Urinary bladder (tissue), 4 donors: ENCODE results near the gene CNTN5. TPM values are rescaled to one million over a fixed set of nuclear protein-coding genes. Genes with fewer than 3 reads are reported as not detected.

Source experiments
- DNase-seq: peaks from one replicate; pipeline ENCODE4 v3.0.0-alpha.2; 2015; ENCODE audit errors: extremely low spot score
- H3K27ac ChIP-seq: one replicate; pipeline ENCODE4 v1.5.1; 2013; ENCODE audit warnings: low read depth, mild to moderate bottlenecking, moderate library complexity
- H3K36me3 ChIP-seq: one replicate; pipeline ENCODE4 v1.6.1; 2013; ENCODE audit warnings: mild to moderate bottlenecking, moderate library complexity; ENCODE audit not compliant: insufficient read depth
- H3K4me1 ChIP-seq: one replicate; pipeline ENCODE4 v1.6.1; 2013; ENCODE audit warnings: mild to moderate bottlenecking, moderate library complexity; ENCODE audit not compliant: insufficient read depth
- H3K4me3 ChIP-seq: one replicate; pipeline ENCODE4 v1.5.1; 2013; ENCODE audit warnings: low read depth, low read length
- WGBS: extraction: QIAGEN DNeasy Blood & Tissue Kit; methylation state at CpG from one replicate; pipeline ENCODE4 v1.1.7; 2013; 5-methylcytosine and 5-hydroxymethylcytosine counted together
- polyA plus RNA-seq: library from polyadenylated mRNA; stranded (reverse); fragments of 200-250 nt; gene quantifications from one replicate; pipeline ENCODE4 v1.2.3, GENCODE V29; 2013
- total RNA-seq: library from RNA; depleted of rRNA; stranded (reverse); fragments of >200 nt; gene quantifications from one replicate; pipeline ENCODE4 v1.2.3, GENCODE V29; 2014
- donor health status: healthy with polysubstance abuse.
- donor health status: healthy.

Gene CNTN5
- total RNA-seq = 2.6 TPM
- polyA plus RNA-seq = not detected

DNA sequence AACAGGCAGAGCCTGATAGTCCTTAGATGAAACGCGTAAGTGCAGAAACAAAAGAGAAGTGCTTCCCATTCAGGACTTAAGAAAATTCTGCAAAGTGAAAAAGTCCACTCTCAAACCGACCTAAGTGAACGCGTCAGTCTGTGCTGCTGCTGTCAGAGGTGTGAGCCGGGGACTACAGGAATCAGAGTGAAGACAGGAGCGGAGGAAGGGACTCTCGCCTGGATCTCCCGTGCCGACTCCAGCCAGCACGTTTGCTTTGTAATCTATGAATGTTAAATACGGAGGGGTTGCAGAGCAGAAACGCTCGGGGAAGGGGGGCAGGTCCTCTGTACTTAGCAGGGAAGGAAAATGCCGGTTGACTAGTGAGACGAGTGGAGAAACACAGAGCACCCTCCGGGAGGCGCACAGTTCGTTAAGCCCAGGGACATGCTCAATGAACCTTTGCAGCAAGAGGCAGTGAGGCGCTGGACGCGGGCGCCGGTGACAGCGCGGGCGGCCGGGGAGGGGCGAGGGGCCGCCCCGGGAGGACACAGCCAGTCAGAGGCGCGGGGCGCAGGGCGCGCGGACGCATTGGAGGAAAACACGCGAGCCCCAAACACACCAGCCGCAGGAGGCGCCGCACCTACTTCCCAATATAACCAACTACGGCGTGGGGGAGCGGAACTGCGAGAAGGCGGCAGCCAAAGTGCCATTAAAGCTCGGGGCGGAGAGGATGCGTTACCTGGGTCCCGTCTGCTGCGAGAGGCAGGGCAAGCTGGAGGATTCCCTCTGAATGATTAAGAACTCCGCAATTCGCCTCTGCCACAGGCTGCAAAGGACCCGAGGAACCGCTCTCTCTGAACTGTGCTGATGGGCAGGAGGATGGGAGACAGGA is at the start of gene CNTN5:
Gene CNTN5 (plus strand): TSS at position 598 of the 874 bp plus-strand sequence.
- H3K4me3 ChIP-seq = no peak within 1 kb of the TSS
- under 1% methylated on average over 57 of the region's 57 CpGs for WGBS
- H3K4me1 ChIP-seq = no peaks in the 10 kb centered on the region
- H3K27ac ChIP-seq = no peak within 1 kb of the TSS
- H3K36me3 ChIP-seq = no peaks in the 10 kb centered on the region
- DNase-seq = peak; percentile 32

GRCh38 chr11:98979205-98979604 is 41.5 kb upstream of the CNTN5 start:
- DNase-seq = no peak
- Histone ChIP-seq H3K4me1 (no peaks in the 10 kb centered on the region), H3K27ac (no peak overlapping the region), H3K4me3 (no peak overlapping the region), H3K36me3 (no peaks in the 10 kb centered on the region)
- 26% methylated on average over 2 of the region's 2 CpGs for WGBS

DNA sequence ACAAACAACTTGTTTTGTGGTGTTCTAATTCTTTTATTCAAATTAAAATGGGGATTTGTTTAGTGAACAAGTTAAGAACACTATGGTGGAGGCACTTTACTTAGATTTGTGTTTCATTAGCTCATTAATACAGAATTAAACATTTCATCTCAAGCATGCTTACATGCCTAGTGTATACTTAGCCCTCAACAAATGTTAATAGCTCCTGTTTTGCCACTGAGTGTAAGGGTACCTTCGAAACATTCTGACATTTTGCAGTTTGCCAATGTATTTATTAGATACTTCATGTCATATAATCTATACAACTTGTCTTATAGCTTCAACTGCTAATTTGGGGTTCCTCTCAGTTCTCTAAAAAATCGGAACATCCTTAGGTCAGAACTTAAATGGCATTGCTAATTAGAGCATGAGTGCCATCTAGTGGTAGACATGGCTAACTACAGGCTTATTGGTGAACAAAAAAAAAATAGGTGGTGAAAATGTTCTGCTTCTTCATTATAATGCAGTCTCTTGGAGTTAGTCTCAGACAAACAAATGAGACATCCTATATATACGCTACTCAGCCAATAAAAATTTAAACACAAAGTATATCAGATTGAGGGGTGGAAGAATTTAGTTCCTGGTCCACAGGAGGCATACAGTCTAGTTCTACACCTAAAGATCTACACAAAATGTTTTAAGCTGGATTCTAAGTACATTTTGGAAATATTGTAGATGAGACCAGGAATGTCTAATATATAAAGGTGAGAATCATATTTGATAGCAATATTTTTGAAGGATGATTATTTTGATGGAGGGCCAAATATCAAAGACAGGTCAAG is 4.9 kb upstream of the CNTN5 start:
- no peak overlapping the region for H3K4me3 ChIP-seq
- H3K36me3 ChIP-seq = no peaks in the 10 kb centered on the region
- peak; percentile 46 for DNase-seq
- H3K27ac ChIP-seq = no peak overlapping the region
- WGBS = 11% methylated on average over 3 of the region's 3 CpGs
- H3K4me1 ChIP-seq = no peaks in the 10 kb centered on the region

- WGBS = 25% methylated on average over 8 of the region's 8 CpGs
- H3K4me3 ChIP-seq = no peak overlapping the region
These were observed 1.1 kb upstream of the CNTN5 start for GRCh38 chr11:99019696-99020095.

DNA sequence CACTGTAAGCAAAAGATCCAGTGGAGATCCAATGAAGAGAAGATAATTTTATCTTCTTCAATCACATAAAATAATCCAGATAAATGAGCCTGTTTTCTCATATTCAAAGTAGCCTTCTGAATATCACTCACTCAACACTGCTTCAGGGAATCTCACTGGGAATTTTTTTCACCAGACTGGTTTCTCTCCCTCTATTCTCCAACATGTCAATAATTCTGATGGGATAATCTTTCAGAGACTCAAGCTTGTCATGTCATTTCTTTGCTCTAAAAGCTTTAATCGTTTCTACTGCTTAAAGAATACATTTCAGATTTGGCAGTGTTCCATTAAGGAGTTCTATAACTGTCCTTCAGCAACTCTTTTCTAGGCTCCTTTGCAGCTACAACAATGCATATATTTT is 16.3 kb downstream of the CNTN5 start:
- Histone ChIP-seq H3K4me1 (no peaks in the 10 kb centered on the region), H3K36me3 (no peaks in the 10 kb centered on the region), H3K27ac (no peak overlapping the region), H3K4me3 (no peak overlapping the region)
- WGBS = 70% methylated on average over 1 of the region's 1 CpG
- no peak for DNase-seq

More at GRCh38 chr11:99019696-99020095, 1.1 kb upstream of the CNTN5 start:
- Histone ChIP-seq H3K4me1 (no peaks in the 10 kb centered on the region), H3K36me3 (no peaks in the 10 kb centered on the region), H3K27ac (no peak overlapping the region)
- no peak for DNase-seq

- Histone ChIP-seq H3K4me3 (no peak overlapping the region), H3K27ac (no peak overlapping the region)
- WGBS = 92% methylated on average over 1 of the region's 1 CpG
These were observed 42.6 kb downstream of the CNTN5 start for GRCh38 chr11:99063331-99063730.

GRCh38 chr11:99065121-99065520 is 44.4 kb downstream of the CNTN5 start:
- no peaks in the 10 kb centered on the region for H3K4me1 ChIP-seq
- no peaks in the 10 kb centered on the region for H3K36me3 ChIP-seq
- H3K4me3 ChIP-seq = no peak overlapping the region
- DNase-seq = no peak
- no peak overlapping the region for H3K27ac ChIP-seq

More at GRCh38 chr11:99063331-99063730, 42.6 kb downstream of the CNTN5 start:
- H3K4me1 ChIP-seq = no peaks in the 10 kb centered on the region
- no peak for DNase-seq
- no peaks in the 10 kb centered on the region for H3K36me3 ChIP-seq

DNA sequence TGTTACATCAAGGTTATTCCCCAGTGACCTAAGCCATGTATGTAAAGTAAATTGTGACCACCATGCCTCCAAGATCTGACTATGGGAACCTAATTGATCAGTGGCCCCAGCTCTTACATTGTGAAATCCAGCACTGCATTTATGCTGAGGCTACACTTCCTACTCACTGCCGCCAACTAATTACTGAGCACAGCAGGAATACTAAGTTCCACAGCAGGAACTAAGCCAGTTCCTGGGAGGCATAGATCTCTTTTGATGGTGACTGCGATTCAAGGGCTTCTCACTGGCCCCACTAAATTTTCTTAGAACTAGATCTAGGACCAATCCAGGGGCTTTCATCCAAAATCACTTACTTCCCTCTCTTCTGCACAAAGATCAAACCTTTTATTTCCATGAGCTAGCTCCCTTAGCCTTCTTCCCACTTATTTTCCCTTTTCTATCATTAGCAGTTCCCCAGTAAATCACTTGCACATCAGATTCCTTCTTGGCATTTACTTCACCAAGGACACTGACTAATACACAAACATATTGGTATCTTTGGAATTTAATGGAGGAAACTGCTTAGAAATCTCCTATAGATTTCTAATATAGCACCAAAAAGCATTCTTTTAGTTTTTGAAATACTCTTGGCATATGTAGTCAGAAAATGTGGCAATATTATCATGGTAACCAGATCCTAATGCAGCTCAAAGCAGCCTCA is 46.0 kb downstream of the CNTN5 start:
- no peak for DNase-seq
- Histone ChIP-seq H3K4me1 (no peaks in the 10 kb centered on the region), H3K36me3 (no peaks in the 10 kb centered on the region), H3K4me3 (no peak overlapping the region), H3K27ac (no peak overlapping the region)
- WGBS = 81% methylated on average over 2 of the region's 2 CpGs

DNA sequence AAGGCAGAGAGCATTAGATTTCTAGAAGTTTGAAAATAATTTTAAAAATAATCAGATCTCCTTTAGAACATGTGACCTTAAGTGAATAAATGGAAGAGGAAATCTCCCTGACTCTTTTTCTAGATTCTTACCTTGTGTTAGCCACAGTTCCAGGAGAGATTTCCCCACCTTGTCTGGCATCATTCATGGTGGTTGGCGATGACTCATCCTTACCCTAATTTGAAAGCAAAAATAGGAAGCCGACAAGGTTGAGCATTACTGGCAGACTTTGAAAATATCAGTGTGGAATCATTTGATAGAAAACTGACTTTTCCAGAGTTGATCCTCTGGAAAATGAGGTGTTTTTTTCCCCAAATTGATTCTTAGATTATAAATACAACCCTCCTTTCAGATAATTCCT is 48.1 kb downstream of the CNTN5 start:
- no peak for DNase-seq
- 89% methylated on average over 2 of the region's 2 CpGs for WGBS
- Histone ChIP-seq H3K36me3 (no peaks in the 10 kb centered on the region), H3K4me3 (no peak overlapping the region), H3K27ac (no peak overlapping the region), H3K4me1 (no peaks in the 10 kb centered on the region)

DNA sequence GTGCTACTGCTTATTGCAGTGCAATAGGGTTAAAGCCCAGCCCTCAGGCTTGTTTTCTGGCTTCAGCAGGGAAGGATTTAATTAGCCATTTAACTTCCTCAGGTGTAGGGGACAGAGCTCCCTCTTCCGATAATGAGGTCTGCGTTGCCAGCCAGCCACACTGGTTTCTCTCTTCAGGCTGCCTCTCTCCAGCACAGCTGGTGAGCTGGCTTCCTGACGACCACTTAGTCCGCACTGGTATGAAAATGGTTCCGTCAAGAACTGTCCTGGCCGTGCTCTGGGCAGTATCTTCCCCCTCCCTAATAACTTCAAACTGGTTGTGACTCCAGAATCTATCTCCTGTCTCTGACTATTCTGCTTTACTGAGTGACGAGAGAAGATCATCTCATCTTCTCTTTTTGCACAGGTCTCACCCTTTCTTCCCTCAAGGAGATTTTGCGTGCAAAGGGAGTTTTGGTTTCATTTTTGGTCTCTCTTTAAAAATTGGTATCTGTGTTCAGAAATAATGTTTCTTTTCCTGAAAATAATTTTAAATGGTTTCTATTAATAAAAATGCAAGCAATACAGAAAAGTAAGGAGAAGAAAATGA is 49.2 kb downstream of the CNTN5 start:
- no peaks in the 10 kb centered on the region for H3K4me1 ChIP-seq
- 4% methylated on average over 8 of the region's 8 CpGs for WGBS
- peak overlapping the region; percentile 25 for H3K4me3 ChIP-seq
- DNase-seq = peak; percentile 0
- H3K27ac ChIP-seq = no peak overlapping the region
- H3K36me3 ChIP-seq = no peaks in the 10 kb centered on the region

GRCh38 chr11:99079576-99079975 is 58.8 kb downstream of the CNTN5 start:
- Histone ChIP-seq H3K4me1 (no peaks in the 10 kb centered on the region), H3K36me3 (no peaks in the 10 kb centered on the region), H3K4me3 (no peak overlapping the region), H3K27ac (no peak overlapping the region)
- WGBS = 58% methylated on average over 3 of the region's 3 CpGs
- DNase-seq = no peak

- H3K27ac ChIP-seq = no peak overlapping the region
- H3K4me1 ChIP-seq = no peaks in the 10 kb centered on the region
- no peaks in the 10 kb centered on the region for H3K36me3 ChIP-seq
- no peak overlapping the region for H3K4me3 ChIP-seq
- DNase-seq = no peak
- 77% methylated on average over 5 of the region's 5 CpGs for WGBS
These were observed 59.4 kb downstream of the CNTN5 start for GRCh38 chr11:99080154-99080553.

GRCh38 chr11:99098258-99098657 is 77.5 kb downstream of the CNTN5 start:
- Histone ChIP-seq H3K4me3 (no peak overlapping the region), H3K4me1 (no peaks in the 10 kb centered on the region), H3K36me3 (no peaks in the 10 kb centered on the region), H3K27ac (no peak overlapping the region)
- WGBS = 69% methylated on average over 6 of the region's 6 CpGs
- DNase-seq = no peak
